K562 (cell line): ENCODE results near the gene ADK. TPM values are rescaled to one million over a fixed set of nuclear protein-coding genes. Genes with fewer than 3 reads are reported as not detected.
A peak's percentile ranks its signal among the peaks of the same experiment; 100 is the strongest.

Experiments used
- CREB1 ChIP-seq, 2 experiments: sonication (generic) in 1 of 2; formaldehyde crosslinking in 1 of 2; IDR thresholded peaks; 2 replicates each; pipeline versions ENCODE4 v1.6.1 to v1.8.0; 2012 to 2022; ENCODE audit warnings: inconsistent platforms in 1 of 2, mild to moderate bottlenecking in 1 of 2, missing genetic modification reagents in 1 of 2, moderate library complexity in 1 of 2
- HBP1 ChIP-seq: fragments of 450-650 bp; formaldehyde crosslinking; IDR thresholded peaks from 2 replicates; pipeline ENCODE4 v1.4.0; 2022; ENCODE audit warnings: missing genetic modification characterization
- HNRNPL ChIP-seq: fragments of 200-400 bp; formaldehyde crosslinking; IDR thresholded peaks from 2 replicates; pipeline ENCODE4 v1.6.1; 2017; ENCODE audit warnings: low read depth, mild to moderate bottlenecking, low read length
- IRF2 ChIP-seq: sonication (generic); formaldehyde crosslinking; IDR thresholded peaks from 2 replicates; pipeline ENCODE4 v1.8.1; 2022; ENCODE audit warnings: mild to moderate bottlenecking, missing genetic modification reagents
- ZNF324 ChIP-seq: fragments of 250-450 bp; sonication (Bioruptor Pico); IDR thresholded peaks from 2 replicates; pipeline ENCODE4 v1.4.0; 2020; ENCODE audit warnings: mild to moderate bottlenecking
- polyA plus RNA-seq, 8 experiments: library from polyadenylated mRNA; depleted of rRNA in 4 of 8; stranded (reverse) in 5 of 8; unstranded in 3 of 8; fragments of >200 nt; fragmentation: Nextera tagmentation in 2 of 8; fragmentation: Illumina TruSeq in 1 of 8; extraction: Ambion mirVana in 2 of 8; extraction: Trizol in 1 of 8; gene quantifications; 2 replicates each; pipeline versions ENCODE4 v1.2.1 to v1.2.3, GENCODE V29; 2011 to 2014; ENCODE audit warnings: inconsistent platforms in 1 of 8, missing spikeins in 1 of 8
- total RNA-seq, 7 experiments: library from RNA; depleted of rRNA in 6 of 7; stranded (reverse); fragments of >200 nt in 6 of 7; fragmentation: Illumina TruSeq in 2 of 7; extraction: Trizol in 2 of 7; gene quantifications; 2 replicates each; pipeline versions ENCODE4 v1.2.1 to v1.2.3, GENCODE V29; 2011 to 2021; ENCODE audit warnings: low replicate concordance in 1 of 7
- TF ChIP-seq, protein P1 (sequence below): sonication (generic); formaldehyde crosslinking; IDR thresholded peaks from 2 replicates; pipeline ENCODE4 v1.8.0; 2022; ENCODE audit warnings: mild to moderate bottlenecking, missing genetic modification reagents

ADK gene
- total and polyA plus RNA-seq, 9 of the 15 experiments (the other 6 are each of a cell fraction or from before 2014, with no cell fraction given), result 54.2 to 97.8 (median 73.6) TPM

GRCh38 chr10:74589226-74589673 lies 438.2 kb downstream of the ADK start (continued):
- TF ChIP-seq HBP1 (no peak), ZNF324 (CRISPR knock-in tag) (no peak), CREB1 (IDR thresholded peaks at IDR 0.05) (peak; percentile 58; the same call in 1 of the 2 replicates), CREB1 (CRISPR knock-in tag; IDR thresholded peaks at IDR 0.05) (no peak), IRF2 (CRISPR knock-in tag) (no peak), HNRNPL (no peak)
- TF ChIP-seq, protein P1, sequence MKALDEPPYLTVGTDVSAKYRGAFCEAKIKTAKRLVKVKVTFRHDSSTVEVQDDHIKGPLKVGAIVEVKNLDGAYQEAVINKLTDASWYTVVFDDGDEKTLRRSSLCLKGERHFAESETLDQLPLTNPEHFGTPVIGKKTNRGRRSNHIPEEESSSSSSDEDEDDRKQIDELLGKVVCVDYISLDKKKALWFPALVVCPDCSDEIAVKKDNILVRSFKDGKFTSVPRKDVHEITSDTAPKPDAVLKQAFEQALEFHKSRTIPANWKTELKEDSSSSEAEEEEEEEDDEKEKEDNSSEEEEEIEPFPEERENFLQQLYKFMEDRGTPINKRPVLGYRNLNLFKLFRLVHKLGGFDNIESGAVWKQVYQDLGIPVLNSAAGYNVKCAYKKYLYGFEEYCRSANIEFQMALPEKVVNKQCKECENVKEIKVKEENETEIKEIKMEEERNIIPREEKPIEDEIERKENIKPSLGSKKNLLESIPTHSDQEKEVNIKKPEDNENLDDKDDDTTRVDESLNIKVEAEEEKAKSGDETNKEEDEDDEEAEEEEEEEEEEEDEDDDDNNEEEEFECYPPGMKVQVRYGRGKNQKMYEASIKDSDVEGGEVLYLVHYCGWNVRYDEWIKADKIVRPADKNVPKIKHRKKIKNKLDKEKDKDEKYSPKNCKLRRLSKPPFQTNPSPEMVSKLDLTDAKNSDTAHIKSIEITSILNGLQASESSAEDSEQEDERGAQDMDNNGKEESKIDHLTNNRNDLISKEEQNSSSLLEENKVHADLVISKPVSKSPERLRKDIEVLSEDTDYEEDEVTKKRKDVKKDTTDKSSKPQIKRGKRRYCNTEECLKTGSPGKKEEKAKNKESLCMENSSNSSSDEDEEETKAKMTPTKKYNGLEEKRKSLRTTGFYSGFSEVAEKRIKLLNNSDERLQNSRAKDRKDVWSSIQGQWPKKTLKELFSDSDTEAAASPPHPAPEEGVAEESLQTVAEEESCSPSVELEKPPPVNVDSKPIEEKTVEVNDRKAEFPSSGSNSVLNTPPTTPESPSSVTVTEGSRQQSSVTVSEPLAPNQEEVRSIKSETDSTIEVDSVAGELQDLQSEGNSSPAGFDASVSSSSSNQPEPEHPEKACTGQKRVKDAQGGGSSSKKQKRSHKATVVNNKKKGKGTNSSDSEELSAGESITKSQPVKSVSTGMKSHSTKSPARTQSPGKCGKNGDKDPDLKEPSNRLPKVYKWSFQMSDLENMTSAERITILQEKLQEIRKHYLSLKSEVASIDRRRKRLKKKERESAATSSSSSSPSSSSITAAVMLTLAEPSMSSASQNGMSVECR (CRISPR knock-in tag), result no peak
